Measurements from ENCODE around the gene DNAI4. TPM values are rescaled to one million over a fixed set of nuclear protein-coding genes. Genes with fewer than 3 reads are reported as not detected.

The DNAI4 gene
- polyA plus RNA-seq, 1 of the 3 experiments (the other 2 are of a cell fraction), result 1.3 TPM

DNA sequence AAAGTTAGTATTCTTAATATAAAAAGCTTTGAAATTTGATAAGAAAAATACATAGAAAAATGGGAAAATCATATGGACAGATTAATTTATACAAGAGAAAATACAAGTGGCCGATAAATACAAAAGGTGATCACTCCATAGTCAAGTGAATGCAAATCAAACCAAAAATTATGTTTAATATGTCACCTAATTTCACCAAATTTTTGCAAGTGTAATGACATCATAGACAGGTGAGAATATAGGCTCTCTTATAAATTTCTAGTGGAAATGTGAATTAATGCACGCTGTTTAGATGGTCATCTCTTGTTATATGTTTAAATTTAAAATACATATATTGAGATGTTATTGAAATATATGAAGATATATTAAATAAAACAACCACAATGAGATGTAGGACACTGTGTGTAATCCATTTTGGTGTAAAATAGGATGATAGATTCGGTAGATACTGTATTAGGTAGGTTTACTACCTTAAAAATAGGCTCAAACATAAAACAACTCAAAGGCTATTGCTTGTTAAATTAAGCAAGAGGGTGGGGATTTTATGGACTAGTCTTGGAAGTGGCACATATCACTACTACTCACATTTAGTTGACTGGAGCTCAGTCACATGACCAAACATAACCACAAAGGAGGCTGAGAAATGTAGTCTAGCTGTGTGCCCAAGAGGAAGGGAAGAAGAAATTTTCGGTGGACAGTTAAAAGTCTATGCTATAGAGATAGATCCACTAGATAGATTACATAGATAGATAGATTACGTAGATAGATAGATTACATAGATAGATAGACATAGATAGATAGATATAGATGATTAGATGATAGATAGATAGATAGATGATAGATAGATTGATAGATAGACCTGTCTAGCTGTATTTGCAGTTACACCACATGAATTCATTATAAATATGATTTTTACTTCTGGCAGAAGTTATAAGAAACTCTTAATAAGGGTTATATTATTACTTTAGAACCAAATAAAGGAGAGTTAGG, 132.7 kb downstream of the DNAI4 start:
- no peaks in the 10 kb centered on the region for H3F3A ChIP-seq (replicated peaks; ENCODE audit: insufficient read depth)
- no peaks in the 10 kb centered on the region for H3K36me3 ChIP-seq (replicated peaks in 1 of 2; ENCODE audit: control insufficient read depth in 1 of 2, insufficient read depth in 2 of 2, low read length in 1 of 2)
- no peak overlapping the region for H3K9ac ChIP-seq
- POLR2A ChIA-PET, result no interaction called here
- H3K79me2 ChIP-seq (ENCODE audit: insufficient read depth), result no peaks in the 10 kb centered on the region
- no peaks in the 10 kb centered on the region for H4K20me1 ChIP-seq (ENCODE audit: insufficient read depth)
- WGBS (ENCODE audit: low lambda C conversion rate), result 68% methylated on average over 5 of the region's 5 CpGs
- no peaks in the 10 kb centered on the region for H3K4me1 ChIP-seq (ENCODE audit: control insufficient read depth in 1 of 2, insufficient read depth in 2 of 2, low read depth in 1 of 2, low read length in 1 of 2)
- no peak for DNase-seq
- no peak overlapping the region for H3K27ac ChIP-seq (ENCODE audit: low read depth in 2 of 2, low read length in 1 of 2)
- no peak overlapping the region for H3K4me2 ChIP-seq
- no peak overlapping the region for H3K4me3 ChIP-seq (ENCODE audit: low read depth in 2 of 2, low read length in 1 of 2)
- H3K27me3 ChIP-seq (ENCODE audit: insufficient read depth), result no peaks in the 10 kb centered on the region
- CTCF ChIA-PET, result no interaction called here
- H2AFZ ChIP-seq (ENCODE audit: low read depth), result no peak overlapping the region
- no peaks in the 10 kb centered on the region for H3K9me2 ChIP-seq
- TF ChIP-seq, protein P1, sequence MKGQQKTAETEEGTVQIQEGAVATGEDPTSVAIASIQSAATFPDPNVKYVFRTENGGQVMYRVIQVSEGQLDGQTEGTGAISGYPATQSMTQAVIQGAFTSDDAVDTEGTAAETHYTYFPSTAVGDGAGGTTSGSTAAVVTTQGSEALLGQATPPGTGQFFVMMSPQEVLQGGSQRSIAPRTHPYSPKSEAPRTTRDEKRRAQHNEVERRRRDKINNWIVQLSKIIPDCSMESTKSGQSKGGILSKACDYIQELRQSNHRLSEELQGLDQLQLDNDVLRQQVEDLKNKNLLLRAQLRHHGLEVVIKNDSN (IDR thresholded peaks at IDR 0.05; ENCODE audit: borderline replicate concordance, low read depth), result no peak
- TF ChIP-seq TCF12 (IDR thresholded peaks at IDR 0.05), result no peak
- no peak for TF ChIP-seq FOXM1 (IDR thresholded peaks at IDR 0.05; ENCODE audit: low read depth)
- TF ChIP-seq, protein P2, sequence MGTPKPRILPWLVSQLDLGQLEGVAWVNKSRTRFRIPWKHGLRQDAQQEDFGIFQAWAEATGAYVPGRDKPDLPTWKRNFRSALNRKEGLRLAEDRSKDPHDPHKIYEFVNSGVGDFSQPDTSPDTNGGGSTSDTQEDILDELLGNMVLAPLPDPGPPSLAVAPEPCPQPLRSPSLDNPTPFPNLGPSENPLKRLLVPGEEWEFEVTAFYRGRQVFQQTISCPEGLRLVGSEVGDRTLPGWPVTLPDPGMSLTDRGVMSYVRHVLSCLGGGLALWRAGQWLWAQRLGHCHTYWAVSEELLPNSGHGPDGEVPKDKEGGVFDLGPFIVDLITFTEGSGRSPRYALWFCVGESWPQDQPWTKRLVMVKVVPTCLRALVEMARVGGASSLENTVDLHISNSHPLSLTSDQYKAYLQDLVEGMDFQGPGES (IDR thresholded peaks at IDR 0.05; ENCODE audit: low read depth, low read length), result no peak
- no peak for TF ChIP-seq MEF2A (IDR thresholded peaks at IDR 0.05; ENCODE audit: borderline replicate concordance, low read depth)
- no peak for TF ChIP-seq TAF1 (IDR thresholded peaks at IDR 0.05; ENCODE audit: borderline replicate concordance, low read depth, low read length)
- TF ChIP-seq, protein P3, sequence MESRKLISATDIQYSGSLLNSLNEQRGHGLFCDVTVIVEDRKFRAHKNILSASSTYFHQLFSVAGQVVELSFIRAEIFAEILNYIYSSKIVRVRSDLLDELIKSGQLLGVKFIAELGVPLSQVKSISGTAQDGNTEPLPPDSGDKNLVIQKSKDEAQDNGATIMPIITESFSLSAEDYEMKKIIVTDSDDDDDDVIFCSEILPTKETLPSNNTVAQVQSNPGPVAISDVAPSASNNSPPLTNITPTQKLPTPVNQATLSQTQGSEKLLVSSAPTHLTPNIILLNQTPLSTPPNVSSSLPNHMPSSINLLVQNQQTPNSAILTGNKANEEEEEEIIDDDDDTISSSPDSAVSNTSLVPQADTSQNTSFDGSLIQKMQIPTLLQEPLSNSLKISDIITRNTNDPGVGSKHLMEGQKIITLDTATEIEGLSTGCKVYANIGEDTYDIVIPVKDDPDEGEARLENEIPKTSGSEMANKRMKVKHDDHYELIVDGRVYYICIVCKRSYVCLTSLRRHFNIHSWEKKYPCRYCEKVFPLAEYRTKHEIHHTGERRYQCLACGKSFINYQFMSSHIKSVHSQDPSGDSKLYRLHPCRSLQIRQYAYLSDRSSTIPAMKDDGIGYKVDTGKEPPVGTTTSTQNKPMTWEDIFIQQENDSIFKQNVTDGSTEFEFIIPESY (IDR thresholded peaks at IDR 0.05; ENCODE audit: borderline replicate concordance, low read depth), result no peak
- TF ChIP-seq, protein P4, sequence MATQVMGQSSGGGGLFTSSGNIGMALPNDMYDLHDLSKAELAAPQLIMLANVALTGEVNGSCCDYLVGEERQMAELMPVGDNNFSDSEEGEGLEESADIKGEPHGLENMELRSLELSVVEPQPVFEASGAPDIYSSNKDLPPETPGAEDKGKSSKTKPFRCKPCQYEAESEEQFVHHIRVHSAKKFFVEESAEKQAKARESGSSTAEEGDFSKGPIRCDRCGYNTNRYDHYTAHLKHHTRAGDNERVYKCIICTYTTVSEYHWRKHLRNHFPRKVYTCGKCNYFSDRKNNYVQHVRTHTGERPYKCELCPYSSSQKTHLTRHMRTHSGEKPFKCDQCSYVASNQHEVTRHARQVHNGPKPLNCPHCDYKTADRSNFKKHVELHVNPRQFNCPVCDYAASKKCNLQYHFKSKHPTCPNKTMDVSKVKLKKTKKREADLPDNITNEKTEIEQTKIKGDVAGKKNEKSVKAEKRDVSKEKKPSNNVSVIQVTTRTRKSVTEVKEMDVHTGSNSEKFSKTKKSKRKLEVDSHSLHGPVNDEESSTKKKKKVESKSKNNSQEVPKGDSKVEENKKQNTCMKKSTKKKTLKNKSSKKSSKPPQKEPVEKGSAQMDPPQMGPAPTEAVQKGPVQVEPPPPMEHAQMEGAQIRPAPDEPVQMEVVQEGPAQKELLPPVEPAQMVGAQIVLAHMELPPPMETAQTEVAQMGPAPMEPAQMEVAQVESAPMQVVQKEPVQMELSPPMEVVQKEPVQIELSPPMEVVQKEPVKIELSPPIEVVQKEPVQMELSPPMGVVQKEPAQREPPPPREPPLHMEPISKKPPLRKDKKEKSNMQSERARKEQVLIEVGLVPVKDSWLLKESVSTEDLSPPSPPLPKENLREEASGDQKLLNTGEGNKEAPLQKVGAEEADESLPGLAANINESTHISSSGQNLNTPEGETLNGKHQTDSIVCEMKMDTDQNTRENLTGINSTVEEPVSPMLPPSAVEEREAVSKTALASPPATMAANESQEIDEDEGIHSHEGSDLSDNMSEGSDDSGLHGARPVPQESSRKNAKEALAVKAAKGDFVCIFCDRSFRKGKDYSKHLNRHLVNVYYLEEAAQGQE (IDR thresholded peaks at IDR 0.05; ENCODE audit: low read depth, low read length), result no peak
- TF ChIP-seq RAD21 (IDR thresholded peaks at IDR 0.05; ENCODE audit: low read length), result no peak
- TF ChIP-seq EZH2phosphoT487 (IDR thresholded peaks at IDR 0.05; ENCODE audit: borderline replicate concordance, low read depth), result no peak
- TF ChIP-seq RCOR1 (IDR thresholded peaks at IDR 0.05; ENCODE audit: low read length), result no peak
- TF ChIP-seq FOXJ3 (CRISPR knock-in tag; IDR thresholded peaks at IDR 0.05), result no peak
- no peak for TF ChIP-seq GATA2 (CRISPR knock-in tag; IDR thresholded peaks at IDR 0.05)
- H3K9me3 ChIP-seq, result no peaks in the 10 kb centered on the region
